Placental pericyte (primary cell): ENCODE data around the gene FBXO4. TPM values are rescaled to one million over a fixed set of nuclear protein-coding genes. Genes with fewer than 3 reads are reported as not detected.

ENCODE experiments used
- small RNA-seq: library from RNA; depleted of rRNA; stranded (forward); fragments of <200 nt; gene quantifications from one replicate; pipeline ENCODE3, GENCODE V24; 2012; ENCODE audit warnings: low replicate concordance
- total RNA-seq: library from RNA; depleted of rRNA; stranded (reverse); fragments of >200 nt; gene quantifications from 2 replicates; pipeline ENCODE4 v1.2.3, GENCODE V29; 2012

The FBXO4 gene, protein sequence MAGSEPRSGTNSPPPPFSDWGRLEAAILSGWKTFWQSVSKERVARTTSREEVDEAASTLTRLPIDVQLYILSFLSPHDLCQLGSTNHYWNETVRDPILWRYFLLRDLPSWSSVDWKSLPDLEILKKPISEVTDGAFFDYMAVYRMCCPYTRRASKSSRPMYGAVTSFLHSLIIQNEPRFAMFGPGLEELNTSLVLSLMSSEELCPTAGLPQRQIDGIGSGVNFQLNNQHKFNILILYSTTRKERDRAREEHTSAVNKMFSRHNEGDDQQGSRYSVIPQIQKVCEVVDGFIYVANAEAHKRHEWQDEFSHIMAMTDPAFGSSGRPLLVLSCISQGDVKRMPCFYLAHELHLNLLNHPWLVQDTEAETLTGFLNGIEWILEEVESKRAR
- total RNA-seq: 10.3 and 12.5 TPM in 2 replicates

DNA sequence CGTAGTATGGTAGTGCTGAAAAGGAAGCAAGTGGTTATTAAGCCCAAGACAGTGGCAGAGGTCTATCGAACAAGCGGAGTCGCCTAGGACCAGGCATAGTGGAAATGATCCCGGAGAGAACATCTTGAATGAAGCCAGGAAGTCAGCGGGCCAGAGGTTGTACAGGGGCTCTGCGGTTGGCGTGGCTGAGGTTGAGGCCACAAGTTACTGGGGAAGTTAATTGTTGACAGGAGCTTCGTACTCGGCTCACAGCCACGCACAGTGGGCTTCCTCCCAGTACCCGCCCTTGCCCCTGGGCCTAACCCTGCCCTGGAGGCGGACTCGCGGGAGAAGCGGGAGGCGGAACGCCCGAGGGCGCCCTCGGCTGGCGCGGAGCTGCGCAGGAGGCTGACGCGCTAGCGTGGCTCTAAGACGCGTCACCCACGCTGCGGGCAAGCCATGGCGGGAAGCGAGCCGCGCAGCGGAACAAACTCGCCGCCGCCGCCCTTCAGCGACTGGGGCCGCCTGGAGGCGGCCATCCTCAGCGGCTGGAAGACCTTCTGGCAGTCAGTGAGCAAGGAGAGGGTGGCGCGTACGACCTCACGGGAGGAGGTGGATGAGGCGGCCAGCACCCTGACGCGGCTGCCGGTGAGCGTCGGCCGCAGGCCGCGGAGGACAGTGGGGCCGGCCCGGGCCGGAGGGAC is at the start of gene FBXO4:
FBXO4 (plus strand) TSS at position 410 of the 683 bp plus-strand sequence; CDS start at position 439, 29 bp downstream.

DNA sequence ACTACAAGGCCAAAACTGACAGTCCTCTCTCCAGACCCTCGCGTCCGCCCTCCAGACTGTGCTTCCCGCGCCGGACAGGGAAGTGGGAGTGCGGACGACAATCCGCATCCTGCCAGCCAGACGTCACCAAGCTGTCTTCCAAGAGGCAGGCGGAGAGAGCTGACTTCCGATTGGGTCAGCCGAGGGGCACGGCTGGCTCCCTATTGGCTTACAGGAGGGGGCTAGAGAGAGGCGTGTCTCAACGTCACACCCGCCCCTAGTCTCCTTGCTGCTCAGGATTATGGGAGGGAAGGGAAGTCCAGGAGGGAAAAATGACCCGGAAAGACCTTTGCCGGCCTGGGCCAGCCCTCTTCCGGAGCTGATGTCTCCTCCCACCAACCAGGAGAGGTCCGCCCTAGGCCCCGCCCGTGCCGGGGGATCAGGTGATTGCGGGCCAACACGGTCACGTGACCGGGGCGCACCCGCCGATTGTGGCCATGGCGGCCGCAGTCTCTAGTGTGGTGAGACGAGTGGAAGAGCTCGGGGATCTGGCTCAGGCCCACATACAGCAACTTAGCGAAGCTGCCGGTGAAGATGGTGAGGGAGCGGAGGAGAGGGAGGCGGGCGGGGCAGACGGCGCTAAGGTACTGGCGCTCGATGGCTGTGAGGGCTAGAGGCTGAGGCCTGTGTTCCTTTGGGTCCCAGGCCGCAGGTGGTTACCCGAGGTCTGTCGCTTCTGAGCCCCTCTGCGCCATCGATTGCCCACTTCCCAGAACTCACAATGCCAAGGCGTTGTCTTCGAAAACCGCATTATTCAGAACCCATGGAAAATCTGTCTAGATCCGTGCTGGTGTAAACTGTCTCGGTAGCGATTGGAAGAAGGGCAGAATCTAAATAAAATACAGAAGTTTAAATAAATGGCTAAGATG is 20.9 kb upstream of the FBXO4 start, which contains the start of gene RIMOC1:
RIMOC1 (plus strand) TSS at position 453 of the 908 bp plus-strand sequence; CDS start at position 477, 24 bp downstream.

Small RNAs within 50 kb of the gene (small RNA-seq; reads per million reads assigned to genes)
- not detected for gene RF00019

Other genes starting within 250 kb of the FBXO4 start
- gene OXCT1, start 54.9 kb upstream of the FBXO4 start, total RNA-seq: 13.3 and 26.8 TPM in 2 replicates
- gene RIMOC1, start 20.9 kb upstream of the FBXO4 start, total RNA-seq: 27.8 and 30.8 TPM in 2 replicates